AG10803 (cell line): Measurements from ENCODE around the gene RDH11.
"Not testable (repeated sequence)": the region's sequence is repeated elsewhere in the genome, so short reads cannot be mapped to it uniquely, and the experiment has no call there.

Experiments used
- DNase-seq: peaks from one replicate; pipeline ENCODE4 v3.0.0; 2010; ENCODE audit warnings: low read depth
- H3K4me3 ChIP-seq: 2 replicates; pipeline ENCODE4 v1.5.1; 2011; ENCODE audit warnings: mild to moderate bottlenecking, low read length, control low read depth
- CTCF ChIP-seq: conservative IDR thresholded peaks from 2 replicates; pipeline ENCODE4 v1.5.1; 2011; ENCODE audit warnings: mild to moderate bottlenecking, low read length, control low read depth, inconsistent platforms

RDH11 gene

GRCh38 chr14:67703997-67704396 is 8.4 kb upstream of the RDH11 start:
- DNase-seq: no peak
- H3K4me3 ChIP-seq: no peak overlapping the region
- no peak for TF ChIP-seq CTCF

- H3K4me3 ChIP-seq, DNase-seq: not testable (repeated sequence)
These were observed 5.9 kb upstream of the RDH11 start, which contains the start of gene RDH12 for GRCh38 chr14:67701492-67701891. Gene RDH12, plus strand, starts transcription at chr14:67701886. Its CDS starts 20,757 bp downstream, at chr14:67722643.

- DNase-seq: no peak
- TF ChIP-seq CTCF: no peak
- no peak overlapping the region for H3K4me3 ChIP-seq
These were observed 2.6 kb upstream of the RDH11 start for GRCh38 chr14:67698179-67698578.

- no peak for DNase-seq
- H3K4me3 ChIP-seq: no peak overlapping the region
- no peak for TF ChIP-seq CTCF
These were observed 1.4 kb upstream of the RDH11 start for GRCh38 chr14:67697006-67697405.

GRCh38 chr14:67694791-67695393 is 672 bp downstream of the RDH11 start:
- H3K4me3 ChIP-seq: peak overlapping the region; percentile 95
- TF ChIP-seq CTCF: no peak
- DNase-seq: peak; percentile 77

GRCh38 chr14:67690011-67690410 is 5.6 kb downstream of the RDH11 start:
- H3K4me3 ChIP-seq: no peak overlapping the region
- no peak for DNase-seq

GRCh38 chr14:67683842-67684241 is 11.7 kb downstream of the RDH11 start:
- no peak for TF ChIP-seq CTCF
- no peak for DNase-seq
- no peak overlapping the region for H3K4me3 ChIP-seq

More at GRCh38 chr14:67690011-67690410, 5.6 kb downstream of the RDH11 start:
- no peak for TF ChIP-seq CTCF
